NCI-H2171 (cell line): ENCODE results near the gene PRKN.
"Not testable (repeated sequence)": the region's sequence is repeated elsewhere in the genome, so short reads cannot be mapped to it uniquely, and the experiment has no call there.

Experiments used
- DNase-seq: peaks from one replicate; lab custom pipeline; 2025; lab: John Stamatoyannopoulos, UW

Gene PRKN

DNA sequence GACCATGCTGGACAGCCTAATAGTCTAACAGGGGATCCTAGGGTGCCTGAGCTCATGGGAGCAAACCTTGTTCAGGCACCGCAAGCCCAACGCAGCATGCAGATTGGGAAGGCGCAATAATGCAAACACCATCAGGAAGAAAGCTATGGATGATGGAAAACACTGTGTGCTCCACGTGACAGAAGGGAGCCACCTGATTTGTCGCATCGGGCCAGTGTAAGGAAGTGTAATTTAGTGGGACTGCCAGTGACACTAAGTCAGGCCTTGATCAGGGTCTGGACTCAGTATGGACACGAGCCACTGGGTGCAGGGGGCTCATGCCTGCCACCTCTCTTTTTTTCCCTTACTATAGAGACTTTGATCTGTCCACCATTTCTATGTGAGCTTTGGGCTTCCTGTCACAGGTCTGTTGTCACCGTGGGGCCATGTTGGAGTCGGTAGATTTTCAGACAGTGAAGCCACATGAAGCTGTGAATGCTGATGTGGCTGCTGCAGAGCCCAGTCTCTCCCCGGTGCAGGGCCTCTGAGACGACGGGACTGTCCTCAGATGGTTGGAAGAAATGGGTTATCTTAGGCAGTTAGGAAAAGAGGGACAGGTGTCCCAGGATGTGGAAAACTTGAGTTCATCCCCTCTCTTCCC lies 1379.5 kb downstream of the PRKN start:
- no peak for DNase-seq

- no peak for DNase-seq
Observed at GRCh38 chr6:161347125-161347524, 1380.4 kb downstream of the PRKN start.

- DNase-seq: no peak
Observed at GRCh38 chr6:161346717-161347116, 1380.8 kb downstream of the PRKN start.

- no peak for DNase-seq
Observed at GRCh38 chr6:161344626-161345025, 1382.9 kb downstream of the PRKN start.

GRCh38 chr6:161342039-161342438 lies 1385.5 kb downstream of the PRKN start:
- no peak for DNase-seq

GRCh38 chr6:161341638-161342037 lies 1385.9 kb downstream of the PRKN start:
- DNase-seq: no peak

DNA sequence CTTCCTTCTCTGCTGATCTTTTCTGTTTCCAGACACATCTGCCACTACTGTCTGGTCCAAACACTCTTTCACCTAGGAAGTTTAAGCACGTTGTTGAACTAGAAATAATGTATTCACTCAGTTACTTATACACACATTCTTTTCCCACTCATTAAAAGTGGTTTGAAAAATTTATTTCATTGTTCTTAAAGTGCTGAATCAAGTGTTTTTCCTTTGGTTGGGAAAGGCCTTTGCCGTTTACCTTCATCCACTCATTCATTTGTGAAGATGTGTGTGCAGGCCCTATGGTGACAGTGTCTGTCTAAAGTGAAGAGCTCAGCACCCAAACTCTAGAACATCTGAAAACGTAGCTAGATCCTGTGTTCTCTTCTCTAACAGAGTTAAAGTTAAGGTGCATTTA lies 1389.6 kb downstream of the PRKN start:
- DNase-seq: no peak

DNA sequence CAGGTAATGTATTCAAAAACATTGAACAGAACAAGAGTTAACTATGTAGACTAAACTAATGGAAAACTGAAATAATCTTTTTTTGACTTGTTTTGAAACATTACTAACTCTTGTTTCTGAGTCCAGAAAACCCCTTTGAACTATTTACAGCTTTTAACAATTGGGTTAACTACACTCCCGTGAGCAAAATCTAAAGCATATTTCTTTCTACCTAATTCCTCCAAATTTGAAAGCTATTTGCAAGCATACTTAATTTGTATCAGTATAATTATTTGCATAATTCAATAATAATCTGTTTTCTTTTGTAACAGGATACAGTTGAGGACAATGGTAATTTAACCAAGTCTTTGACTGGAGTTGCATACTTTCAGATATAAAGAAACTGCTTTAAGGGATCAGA lies 1391.1 kb downstream of the PRKN start:
- no peak for DNase-seq

GRCh38 chr6:161333410-161333809 lies 1394.2 kb downstream of the PRKN start:
- DNase-seq: no peak

GRCh38 chr6:161331402-161332081 lies 1396.0 kb downstream of the PRKN start:
- not testable (repeated sequence) for DNase-seq

DNA sequence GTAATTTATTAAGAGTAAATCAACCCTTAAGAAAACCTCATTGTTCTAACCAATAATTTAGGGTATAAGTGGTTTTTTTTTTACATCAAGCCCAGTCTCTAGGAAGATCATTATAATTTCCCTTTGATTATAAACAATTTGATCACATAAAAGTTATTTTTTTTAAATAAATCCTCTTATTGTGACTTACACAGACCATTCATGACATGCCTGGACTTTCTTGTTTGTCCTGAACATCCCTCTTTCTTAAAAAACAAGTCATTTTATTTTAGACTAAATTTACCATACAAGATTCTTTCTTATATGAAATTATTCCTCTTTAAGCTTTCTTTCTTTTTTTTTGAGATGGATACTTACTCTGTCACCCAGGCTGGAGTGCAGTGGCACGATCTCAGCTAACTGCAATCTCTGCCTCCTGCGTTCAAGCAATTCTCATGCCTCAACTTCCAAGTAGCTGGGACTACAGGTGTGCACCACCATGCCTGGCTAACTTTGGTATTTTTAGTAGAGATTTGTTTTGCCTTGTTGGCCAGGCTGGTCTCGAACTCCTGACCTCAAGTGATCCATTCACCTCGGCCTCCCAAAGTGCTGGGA lies 1400.1 kb downstream of the PRKN start:
- DNase-seq: no peak

DNA sequence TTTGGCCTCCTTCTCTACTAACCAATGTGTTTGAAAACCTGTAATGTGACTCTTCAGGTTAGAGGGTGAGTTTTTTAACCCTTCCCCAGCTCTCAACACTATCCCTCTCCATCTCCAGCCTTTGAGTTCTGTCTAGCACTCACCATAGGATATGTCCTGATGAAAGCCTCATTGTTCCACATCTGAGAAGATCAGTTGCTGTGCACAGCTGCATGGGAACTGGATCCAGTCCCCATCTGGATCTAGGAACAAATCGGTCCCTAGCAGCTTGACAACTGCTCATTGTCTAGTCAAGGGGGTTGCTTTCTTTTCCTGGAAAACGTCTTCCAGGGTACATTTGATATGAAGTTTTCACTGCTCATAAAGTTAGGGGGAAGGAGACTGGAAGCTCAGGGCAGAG lies 1408.3 kb downstream of the PRKN start:
- no peak for DNase-seq

DNA sequence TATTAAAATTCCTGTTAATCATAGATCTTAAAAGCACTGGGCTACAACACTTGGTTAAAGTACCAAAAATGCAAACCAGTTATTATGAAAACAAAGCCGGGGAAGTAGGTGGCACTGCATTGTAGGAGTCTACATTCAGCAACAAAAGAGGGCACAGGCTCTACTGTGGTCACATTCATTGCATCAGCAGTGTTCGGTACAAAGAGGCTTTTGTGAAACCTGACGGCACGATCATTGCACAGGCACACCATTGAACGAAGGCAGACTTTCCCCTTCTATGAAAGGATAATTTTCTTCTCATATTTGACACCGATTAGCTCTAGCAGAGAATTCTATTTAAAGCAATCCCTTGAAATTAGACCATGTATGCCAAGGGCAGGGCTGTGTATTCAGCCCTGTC lies 1409.1 kb downstream of the PRKN start:
- no peak for DNase-seq

GRCh38 chr6:161316531-161316930 lies 1411.0 kb downstream of the PRKN start:
- DNase-seq: no peak

DNA sequence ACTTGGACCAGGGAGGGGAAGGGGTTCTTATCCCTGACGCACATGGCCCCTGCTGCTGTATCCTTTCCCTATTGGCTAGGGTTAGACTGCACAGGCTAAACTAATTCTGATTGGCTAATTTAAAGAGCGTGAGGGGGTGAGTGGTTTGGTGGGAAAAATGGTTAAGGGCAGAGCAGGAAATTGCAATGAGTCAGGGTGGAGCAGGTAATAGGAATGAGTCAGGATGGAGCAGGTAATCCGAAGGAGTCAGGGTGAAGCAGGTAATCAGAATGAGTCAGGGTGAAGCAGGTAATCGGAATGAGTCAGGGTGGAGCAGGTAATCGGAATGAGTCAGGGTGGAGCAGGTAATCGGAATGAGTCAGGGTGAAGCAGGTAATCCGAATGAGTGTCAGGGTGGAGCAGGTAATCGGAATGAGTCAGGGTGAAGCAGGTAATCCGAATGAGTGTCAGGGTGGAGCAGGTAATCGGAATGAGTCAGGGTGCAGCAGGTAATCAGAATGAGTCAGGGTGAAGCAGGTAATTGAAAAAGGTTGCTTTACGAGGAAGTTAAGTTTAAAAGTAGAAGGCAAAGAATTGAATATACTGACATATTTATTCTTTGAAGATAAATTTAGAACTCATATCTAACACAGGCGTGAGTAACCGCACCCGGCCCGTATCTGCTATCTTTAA lies 1412.2 kb downstream of the PRKN start:
- DNase-seq: not testable (repeated sequence)

DNA sequence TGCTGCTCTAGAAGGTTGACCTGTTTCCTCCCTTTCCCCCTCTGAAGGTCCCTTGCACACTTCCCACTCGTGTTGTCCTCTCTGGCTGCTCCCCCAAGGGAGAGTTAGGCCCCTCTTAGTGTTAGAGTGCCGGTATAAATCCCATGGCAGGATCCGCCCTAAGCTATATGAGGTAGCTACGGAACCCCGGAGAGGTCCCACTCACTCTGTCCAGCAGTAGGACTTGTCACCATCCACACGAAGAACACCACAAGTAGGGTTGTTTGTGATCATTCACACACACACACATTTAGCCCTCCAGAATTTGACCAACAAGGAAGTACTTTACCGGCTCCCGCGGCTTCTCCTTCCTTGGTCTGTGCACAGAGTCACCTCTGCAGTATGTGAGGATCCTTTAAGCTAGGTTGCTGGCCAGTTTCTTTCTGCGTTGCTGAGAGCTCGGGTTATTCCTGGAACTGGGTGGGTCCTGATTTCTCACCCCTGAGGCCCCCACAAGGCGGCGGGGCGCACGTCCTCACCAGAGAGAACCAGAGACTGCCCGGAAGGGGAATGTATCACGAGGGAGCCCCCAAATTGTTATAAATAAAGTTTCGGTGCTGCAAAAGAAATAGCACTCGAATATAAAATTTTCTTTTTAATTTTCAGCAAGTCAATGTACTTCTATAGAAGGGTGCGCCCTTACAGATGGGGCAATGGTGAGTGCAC lies 1412.9 kb downstream of the PRKN start:
- not testable (repeated sequence) for DNase-seq

GRCh38 chr6:161313940-161314509 lies 1413.5 kb downstream of the PRKN start:
- DNase-seq: no peak

DNA sequence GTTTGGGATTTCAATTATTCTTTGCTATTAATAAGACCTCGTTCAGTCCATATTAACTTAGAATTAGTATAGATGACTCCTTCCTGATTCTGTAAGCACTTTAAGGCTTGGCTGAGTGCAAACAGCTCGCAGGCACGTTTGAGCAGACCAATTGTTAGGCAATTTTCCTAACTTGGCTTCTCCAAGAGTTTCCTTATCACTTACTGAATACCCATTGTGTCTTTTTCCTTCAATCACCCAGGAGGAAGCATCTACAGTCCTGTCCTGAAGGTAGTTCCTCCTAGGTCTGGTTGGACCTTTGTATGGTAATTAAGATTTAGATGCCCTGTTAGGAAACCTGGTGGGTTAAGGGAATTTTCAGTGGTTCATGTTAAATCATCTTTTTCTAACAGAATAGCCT lies 1414.1 kb downstream of the PRKN start:
- DNase-seq: not testable (repeated sequence)

DNA sequence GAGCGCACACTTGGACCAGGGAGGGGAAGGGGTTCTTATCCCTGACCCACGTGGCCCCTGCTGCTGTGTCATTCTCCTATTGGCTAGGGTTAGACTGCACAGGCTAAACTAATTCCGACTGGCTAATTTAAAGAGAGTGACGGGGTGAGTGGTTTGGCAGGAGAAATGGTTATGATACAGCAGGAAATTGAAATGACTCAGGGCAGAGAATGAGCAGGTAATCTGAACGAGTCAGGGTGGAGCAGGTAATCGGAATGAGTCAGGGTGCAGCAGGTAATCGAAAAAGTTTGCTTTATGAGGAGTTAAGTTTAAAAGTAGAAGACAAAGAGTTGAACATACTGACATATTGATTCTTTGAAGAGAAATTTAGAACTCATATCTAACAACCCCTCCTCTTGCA lies 1417.8 kb downstream of the PRKN start:
- DNase-seq: not testable (repeated sequence)

- DNase-seq: no peak
Observed at GRCh38 chr6:161308075-161308655, 1419.4 kb downstream of the PRKN start.

DNA sequence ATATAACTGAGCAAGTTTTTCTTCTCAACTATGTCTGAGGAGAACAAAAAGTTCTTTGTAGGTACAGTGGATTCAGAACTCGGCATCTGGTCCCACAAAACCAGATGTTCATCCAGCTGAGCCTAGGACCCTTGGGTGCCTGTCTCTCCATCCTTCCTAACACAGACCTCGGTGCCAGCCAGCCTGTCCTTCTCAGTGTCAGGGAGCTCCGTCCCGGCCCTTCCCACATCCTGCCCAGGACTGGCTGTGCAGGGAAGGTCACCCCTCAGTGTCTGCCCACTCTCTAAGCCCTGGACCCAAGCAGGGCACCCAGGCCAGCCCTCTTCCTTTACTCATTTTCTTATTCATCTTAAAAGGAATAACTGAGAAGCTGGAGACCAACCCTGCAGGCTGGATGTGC lies 1421.7 kb downstream of the PRKN start:
- no peak for DNase-seq
